Non-pigmented ciliary epithelial cell (primary cell): ENCODE measurements around the gene LGR5.

Source experiments
- DNase-seq: peaks from one replicate; pipeline ENCODE4 v3.0.0-alpha.2; 2010; ENCODE audit warnings: low read depth

LGR5 gene

DNA sequence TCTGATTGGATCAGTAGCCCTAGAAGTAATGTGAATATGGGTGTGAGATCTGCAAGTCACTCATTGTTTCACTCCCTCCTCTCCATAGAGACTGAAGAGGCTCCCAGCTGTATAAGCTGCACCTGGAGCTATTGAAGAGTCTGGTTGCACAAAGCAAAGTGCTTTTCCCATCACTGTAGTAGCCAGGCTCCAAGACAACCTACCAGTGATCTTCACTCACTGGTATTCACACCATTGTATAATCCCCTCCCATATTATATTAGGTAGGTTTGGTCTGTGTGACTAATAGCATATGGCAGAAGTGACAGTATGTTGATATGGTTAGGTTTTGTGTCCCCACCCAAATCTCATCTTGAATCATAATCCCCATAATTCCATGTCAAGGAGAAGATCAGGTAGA is 159.6 kb downstream of the LGR5 start:
- no peak for DNase-seq

DNA sequence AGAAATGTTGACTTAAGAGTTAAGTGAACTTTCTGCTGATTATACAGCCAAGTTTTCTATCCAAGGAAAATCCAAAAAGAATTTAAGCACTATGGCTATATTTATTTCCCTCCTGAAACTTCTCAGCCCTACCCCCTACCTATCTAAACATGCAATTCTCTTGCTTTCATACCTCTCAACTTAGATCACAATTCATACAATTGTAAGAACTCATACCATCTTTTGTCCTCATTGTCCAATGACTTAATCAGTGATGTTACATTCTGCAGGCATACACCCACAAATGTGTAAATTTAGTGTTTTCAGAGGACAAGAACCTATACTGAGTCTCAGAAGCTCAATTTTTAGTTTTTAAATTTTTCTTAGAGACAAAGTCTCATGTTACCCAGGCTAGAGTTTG is 161.9 kb downstream of the LGR5 start:
- no peak for DNase-seq

DNA sequence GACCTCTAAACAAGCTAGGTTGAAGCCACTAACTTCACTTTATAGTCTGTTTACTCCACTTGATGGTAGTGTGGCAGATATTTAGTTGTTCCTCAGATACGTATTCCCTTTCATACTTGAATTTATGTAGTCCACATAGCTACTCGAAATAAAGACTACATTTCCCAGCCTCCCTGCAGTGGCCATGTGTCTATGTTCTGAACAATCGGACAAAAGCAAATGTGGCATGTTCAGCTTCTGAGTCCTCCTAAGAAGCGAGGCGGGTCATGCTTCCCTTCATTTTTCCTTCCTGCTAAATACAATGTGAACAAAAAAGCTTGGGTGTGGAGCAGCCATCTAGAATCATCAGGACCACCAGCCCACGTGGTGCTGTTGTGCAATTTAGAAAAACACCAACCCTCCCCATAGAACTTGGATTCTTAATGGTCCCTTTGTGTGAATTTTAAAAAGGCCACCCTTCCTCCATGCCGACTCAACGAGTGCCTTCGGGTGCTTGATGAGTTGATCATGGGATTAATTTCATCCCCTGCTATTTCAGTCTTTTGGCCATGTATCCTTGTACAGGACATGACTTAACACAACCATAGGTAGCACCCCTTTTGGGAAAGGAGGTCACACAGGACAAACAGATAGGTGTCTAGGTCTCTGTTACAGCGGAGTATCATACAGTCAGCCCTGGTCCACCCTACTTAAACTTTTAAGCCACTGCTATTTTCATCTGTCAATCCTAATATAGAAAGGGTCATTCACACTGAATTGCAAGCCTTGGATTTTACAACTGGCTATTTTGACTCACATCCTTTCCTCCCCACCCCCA is 163.4 kb downstream of the LGR5 start:
- no peak for DNase-seq

DNA sequence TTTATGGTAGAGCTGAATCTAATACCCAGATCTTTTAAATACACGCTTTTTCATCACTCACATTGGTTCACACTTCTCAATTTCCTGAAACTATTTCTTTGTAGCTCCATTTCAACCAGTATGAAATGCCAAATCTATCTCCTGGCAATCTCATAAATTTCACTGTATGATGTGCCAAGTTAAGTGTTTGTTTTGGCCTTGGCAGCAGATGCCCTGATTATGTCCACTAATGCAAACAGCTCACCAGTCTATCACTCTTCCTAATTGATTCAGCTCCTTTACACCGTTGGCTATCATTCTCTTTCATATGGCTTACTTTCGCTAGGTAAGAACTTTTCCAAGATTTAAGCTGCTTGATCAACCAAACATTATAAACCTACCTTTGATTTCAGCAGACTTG is 165.4 kb downstream of the LGR5 start:
- no peak for DNase-seq

DNA sequence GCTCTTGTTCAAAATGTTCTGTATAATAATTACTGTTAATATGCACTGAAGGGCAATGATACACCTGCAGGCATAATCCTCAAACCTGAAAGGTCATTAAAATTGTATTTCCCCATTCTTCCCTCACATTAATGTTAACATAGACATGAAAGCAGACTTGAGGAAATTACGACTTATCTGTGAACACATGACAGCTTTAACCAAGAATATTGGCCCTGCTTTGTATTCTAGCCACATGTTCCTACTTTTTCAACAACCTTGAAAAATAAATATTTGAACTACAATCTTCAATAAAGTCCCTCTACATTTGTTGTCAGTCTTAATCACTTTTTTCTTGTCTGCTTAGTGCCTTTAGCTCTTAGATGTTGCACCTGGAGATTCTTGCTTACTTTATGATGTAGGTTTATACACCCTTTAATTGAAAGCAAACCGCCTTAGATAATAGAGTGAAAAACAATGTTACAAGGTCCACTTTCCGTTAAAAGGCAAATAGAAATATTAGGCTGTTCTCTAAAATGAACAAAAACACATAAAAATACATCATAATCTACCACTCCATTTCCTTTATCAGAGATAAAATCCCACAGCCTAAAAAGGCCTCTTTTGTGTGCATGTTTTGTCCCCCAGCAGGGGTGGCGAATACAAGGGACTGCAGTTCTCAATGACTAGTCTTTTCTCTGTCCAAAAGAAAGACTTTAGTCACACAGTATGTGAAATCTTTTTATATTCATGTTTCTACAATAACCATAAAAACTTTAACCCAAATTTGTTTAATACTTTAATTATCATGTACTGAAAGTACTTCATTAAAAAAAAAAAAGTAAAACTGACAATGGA is 168.1 kb downstream of the LGR5 start:
- DNase-seq: no peak

DNA sequence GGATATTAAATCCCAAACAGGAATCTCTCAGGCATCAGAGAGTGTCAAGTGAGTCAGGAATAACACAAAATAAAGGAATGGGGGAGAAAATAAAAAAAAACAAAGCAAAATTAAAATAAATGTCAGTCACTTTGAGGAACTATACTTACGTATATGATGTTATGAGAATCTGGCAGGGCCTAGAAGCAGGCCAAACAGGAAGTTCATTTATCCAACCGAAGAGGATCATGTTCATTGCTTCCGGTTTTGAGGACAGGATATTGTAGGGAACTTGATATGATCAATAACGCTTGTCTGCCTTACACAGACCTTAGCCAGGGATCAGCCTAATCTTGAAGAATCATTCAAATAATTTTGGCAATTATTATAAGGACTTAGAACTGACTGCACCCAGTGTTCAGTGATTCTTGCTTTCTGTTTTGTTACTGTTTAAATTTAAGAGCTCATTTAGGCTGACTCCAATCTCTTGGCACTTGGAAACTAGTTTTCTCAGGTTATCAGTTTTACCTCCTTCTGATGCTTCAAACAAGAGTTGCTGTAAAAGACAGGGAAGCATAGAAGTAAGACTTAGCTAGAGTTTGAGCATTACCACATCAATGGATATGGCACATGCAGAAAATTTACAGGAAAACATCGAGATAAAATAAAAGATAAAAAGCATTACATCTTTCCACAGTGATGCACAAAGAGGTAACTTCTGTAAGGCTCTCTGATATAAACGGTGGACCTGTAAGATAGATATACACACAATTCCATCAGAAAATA is 170.6 kb downstream of the LGR5 start:
- no peak for DNase-seq

DNA sequence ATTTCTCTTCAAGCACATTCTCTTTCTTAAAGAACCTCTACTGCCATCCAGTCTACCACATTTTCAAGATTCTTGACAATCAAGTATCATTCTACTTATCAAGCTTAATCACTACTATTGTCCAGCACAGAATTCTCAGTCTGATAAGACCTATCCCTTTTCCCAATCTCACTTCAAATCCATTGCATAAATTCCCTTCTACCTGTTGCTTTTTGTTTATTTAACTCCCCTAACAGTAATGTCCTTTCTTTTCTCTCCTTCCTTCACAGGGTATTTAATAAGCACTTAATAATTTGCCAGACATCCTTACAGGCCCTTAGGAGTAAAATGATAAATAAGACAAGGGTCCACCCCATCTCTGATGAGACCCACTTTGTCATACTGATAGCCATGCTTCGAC is 182.3 kb downstream of the LGR5 start:
- DNase-seq: no peak

DNA sequence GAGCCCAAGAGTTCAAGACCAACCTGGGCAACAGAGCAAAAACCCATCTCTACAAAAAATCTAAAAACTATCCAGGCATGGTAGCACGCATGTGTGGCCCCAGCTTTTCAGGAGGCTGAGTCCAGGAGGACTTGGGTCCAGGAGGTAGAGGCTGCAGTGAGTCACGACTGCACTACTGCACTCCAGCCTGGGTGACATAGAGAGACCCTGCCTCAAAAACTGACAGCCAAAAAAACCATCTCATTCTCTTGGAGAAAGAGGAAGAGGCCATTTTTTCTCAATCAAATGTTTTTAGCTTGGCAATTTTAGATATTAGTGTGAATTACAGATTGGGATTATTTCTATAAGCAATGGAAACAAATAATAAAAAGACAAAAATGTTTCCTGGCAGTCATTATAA is 185.9 kb downstream of the LGR5 start:
- DNase-seq: no peak

DNA sequence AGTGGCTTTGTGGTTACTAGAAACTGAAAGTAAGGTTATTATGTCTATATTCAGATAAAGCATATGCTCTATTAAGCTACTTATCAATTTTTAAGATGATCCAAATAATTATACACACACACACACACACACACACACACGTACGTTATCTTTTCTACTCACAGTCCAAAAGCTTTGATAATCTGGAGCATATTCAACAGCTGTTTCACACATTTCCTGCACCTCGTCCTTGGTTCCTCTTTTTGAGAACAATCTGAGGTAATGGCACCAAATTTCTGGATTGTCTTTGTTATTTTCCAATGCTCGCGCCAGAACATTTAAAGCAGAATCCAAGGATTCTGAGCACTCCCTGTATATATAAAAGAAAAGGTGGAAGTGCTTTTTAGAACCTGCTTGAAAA is 186.5 kb downstream of the LGR5 start:
- DNase-seq: no peak

DNA sequence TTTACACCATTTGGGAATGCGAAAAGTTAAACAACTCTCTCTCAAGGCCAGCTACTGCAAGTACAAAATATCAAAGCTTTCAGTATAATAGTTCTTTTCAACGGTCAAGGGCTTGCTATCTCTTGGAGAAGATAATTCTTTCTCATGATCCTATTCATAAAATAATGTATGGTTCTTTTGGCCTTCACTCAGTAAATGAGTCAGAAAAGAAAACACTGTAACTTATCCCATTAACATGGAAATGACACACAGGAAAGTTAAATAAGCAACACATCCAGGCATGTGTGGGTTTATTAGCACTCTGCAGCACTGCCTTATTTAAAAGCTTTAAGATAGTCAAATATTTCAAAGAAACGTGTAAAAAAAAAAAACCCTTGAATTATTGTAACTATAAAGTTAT is 187.2 kb downstream of the LGR5 start:
- no peak for DNase-seq

DNA sequence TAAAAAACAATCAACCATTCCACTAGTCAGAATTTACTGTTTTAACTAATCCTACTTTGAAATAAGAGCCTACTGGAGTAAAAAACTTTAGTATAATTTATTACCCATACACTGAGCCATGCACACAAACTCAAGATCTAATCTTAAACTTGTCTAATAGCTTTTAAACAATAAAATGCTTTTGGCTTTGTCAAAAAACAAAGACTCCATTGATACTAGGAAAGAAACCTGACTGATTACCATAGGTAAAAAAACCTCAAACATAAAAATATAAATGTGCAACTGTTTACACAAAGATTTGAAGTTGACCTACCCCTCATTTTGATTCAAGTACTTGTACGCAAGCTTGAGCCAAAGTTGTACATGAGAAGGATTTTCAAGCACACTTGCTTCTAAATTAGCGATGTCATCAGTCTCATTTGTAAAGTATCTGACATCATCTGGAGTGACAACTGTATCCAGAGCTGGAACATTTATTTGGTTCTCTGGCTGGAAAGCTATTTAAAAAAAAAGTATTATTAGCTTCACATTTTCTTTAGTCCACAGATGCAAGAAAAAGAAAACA is 187.9 kb downstream of the LGR5 start:
- no peak for DNase-seq
